HEK293 (cell line): ENCODE results near the gene INS.

Experiments
- ZNF623 ChIP-seq: fragments of 450-650 bp; formaldehyde crosslinking; IDR thresholded peaks from 2 replicates; pipeline ENCODE4 v1.5.1; 2016; ENCODE audit warnings: missing biosample characterization, missing genetic modification characterization
- ZNF830 ChIP-seq: fragments of 450-650 bp; IDR thresholded peaks from 2 replicates; pipeline ENCODE4 v1.5.0; 2018; ENCODE audit warnings: missing biosample characterization, missing genetic modification characterization, low read depth, mild to moderate bottlenecking, moderate library complexity
- ZNF837 ChIP-seq: fragments of 450-650 bp; formaldehyde crosslinking; IDR thresholded peaks from 2 replicates; pipeline ENCODE4 v1.5.1; 2016; ENCODE audit warnings: missing biosample characterization, missing genetic modification characterization
- ZXDB ChIP-seq: fragments of 450-650 bp; formaldehyde crosslinking; IDR thresholded peaks from 2 replicates; pipeline ENCODE4 v1.5.1; 2016; ENCODE audit warnings: missing biosample characterization, missing genetic modification characterization
- TF ChIP-seq, protein P1 (sequence below): fragments of 450-650 bp; formaldehyde crosslinking; IDR thresholded peaks from 2 replicates; pipeline ENCODE4 v1.5.1; 2017; ENCODE audit warnings: missing biosample characterization, missing genetic modification characterization

- TF ChIP-seq ZNF830 (tag by site-specific recombination): no peak
- no peak for TF ChIP-seq ZXDB
- TF ChIP-seq, protein P1, sequence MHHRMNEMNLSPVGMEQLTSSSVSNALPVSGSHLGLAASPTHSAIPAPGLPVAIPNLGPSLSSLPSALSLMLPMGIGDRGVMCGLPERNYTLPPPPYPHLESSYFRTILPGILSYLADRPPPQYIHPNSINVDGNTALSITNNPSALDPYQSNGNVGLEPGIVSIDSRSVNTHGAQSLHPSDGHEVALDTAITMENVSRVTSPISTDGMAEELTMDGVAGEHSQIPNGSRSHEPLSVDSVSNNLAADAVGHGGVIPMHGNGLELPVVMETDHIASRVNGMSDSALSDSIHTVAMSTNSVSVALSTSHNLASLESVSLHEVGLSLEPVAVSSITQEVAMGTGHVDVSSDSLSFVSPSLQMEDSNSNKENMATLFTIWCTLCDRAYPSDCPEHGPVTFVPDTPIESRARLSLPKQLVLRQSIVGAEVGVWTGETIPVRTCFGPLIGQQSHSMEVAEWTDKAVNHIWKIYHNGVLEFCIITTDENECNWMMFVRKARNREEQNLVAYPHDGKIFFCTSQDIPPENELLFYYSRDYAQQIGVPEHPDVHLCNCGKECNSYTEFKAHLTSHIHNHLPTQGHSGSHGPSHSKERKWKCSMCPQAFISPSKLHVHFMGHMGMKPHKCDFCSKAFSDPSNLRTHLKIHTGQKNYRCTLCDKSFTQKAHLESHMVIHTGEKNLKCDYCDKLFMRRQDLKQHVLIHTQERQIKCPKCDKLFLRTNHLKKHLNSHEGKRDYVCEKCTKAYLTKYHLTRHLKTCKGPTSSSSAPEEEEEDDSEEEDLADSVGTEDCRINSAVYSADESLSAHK (tag by site-specific recombination): no peak
- no peak for TF ChIP-seq ZNF623 (tag by site-specific recombination)
- TF ChIP-seq ZNF837: no peak
Measured at GRCh38 chr11:2203440-2204259, 42.6 kb upstream of the INS start.
